ENCODE results near the gene ARL6IP1. TPM values are rescaled to one million over a fixed set of nuclear protein-coding genes. Genes with fewer than 3 reads are reported as not detected.
A peak's percentile ranks its signal among the peaks of the same experiment; 100 is the strongest.

Gene ARL6IP1
- total and polyA plus RNA-seq, 2 of the 13 experiments (the other 11 are each of a cell fraction or from before 2014, with no cell fraction given): 263 to 373 TPM

DNA sequence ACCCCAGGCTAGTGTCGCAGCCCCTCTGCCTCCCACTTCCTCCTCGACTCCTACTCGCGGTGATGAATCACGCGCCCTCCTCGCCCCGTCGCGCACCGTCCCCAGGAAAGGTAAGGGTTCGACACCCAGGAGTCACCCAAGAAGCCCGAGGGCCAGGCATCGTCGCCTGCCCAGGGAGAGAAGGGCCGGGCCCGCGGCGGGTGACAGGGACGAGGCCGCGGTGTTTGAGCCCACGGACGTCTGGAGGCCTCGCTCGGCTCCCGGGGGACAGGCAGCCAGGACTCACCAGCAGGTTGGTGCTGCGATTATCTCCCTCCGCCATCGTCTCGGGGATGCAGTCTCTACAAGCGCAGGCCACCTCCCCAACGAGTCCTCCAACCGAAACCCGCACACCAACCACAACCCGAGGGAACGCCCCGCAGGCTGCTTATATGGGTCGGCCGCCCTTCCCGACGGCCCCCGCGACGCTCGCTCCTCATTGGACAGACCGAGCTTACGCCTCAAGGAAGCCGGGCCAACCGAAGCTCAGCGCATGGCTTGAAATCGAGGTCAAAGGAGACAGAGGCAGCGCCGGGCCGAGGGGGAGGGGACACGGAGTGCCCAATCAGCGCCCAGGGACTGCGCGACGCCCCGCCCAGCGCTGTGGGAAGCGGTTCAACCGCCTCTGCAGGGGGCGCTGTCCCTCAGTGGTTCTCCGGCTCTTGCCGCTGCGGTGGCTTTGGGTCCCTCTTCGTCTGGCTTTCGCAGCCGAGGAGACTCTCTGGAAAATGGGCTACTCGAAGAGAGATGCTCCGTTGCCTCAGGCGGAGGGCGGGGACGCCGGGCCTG, at the start of gene ARL6IP1 (continued):
- TF ChIP-seq SOX6 (IDR thresholded peaks at IDR 0.05) (no peak), SOX6 (CRISPR knock-in tag; IDR thresholded peaks at IDR 0.05) (peak; percentile 87), MXI1 (IDR thresholded peaks at IDR 0.05; ENCODE audit: borderline replicate concordance, low read depth, low read length) (peak; percentile 82; the same call in 1 of the 3 replicates), ZSCAN29 (CRISPR knock-in tag; conservative IDR thresholded peaks at IDR 0.05) (peak; percentile 96), ZNF431 (CRISPR knock-in tag; IDR thresholded peaks at IDR 0.05; ENCODE audit: borderline replicate concordance, low read depth) (peak; percentile 68; the same call in 1 of the 2 replicates), SNAPC5 (CRISPR knock-in tag; IDR thresholded peaks at IDR 0.05; ENCODE audit: borderline replicate concordance) (peak; percentile 98), ZNF143 (CRISPR knock-in tag; IDR thresholded peaks at IDR 0.05) (peak; percentile 98), ZNF121 (CRISPR knock-in tag; IDR thresholded peaks at IDR 0.05) (no peak; the same call in 1 of the 2 replicates), FOXK2 (IDR thresholded peaks at IDR 0.05) (no peak; the same call in 1 of the 2 replicates), TOPORS (CRISPR knock-in tag; IDR thresholded peaks at IDR 0.05) (peak; percentile 100), RNF2 (conservative IDR thresholded peaks at IDR 0.05; ENCODE audit: low read depth) (peak; percentile 89; the same call in 1 of the 2 replicates), NR1H2 (CRISPR knock-in tag; IDR thresholded peaks at IDR 0.05; ENCODE audit: borderline replicate concordance, low read depth) (peak; percentile 94; the same call in 1 of the 2 replicates), ZNF124 (CRISPR knock-in tag; IDR thresholded peaks at IDR 0.05) (peak; percentile 98), SKIL (CRISPR knock-in tag; IDR thresholded peaks at IDR 0.05; ENCODE audit: borderline replicate concordance) (peak; percentile 91), NR2F1 (CRISPR knock-in tag; IDR thresholded peaks at IDR 0.05) (peak in 1 of 2 experiments; percentile 86), ZNF20 (CRISPR knock-in tag; IDR thresholded peaks at IDR 0.05) (0 out of 2 replicates have a peak, but pooled peaks have one; percentile 57)
- TF ChIP-seq, protein P1, sequence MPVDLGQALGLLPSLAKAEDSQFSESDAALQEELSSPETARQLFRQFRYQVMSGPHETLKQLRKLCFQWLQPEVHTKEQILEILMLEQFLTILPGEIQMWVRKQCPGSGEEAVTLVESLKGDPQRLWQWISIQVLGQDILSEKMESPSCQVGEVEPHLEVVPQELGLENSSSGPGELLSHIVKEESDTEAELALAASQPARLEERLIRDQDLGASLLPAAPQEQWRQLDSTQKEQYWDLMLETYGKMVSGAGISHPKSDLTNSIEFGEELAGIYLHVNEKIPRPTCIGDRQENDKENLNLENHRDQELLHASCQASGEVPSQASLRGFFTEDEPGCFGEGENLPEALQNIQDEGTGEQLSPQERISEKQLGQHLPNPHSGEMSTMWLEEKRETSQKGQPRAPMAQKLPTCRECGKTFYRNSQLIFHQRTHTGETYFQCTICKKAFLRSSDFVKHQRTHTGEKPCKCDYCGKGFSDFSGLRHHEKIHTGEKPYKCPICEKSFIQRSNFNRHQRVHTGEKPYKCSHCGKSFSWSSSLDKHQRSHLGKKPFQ (CRISPR knock-in tag; IDR thresholded peaks at IDR 0.05; ENCODE audit: insufficient replicate concordance): peak; percentile 98
- TF ChIP-seq, protein P2, sequence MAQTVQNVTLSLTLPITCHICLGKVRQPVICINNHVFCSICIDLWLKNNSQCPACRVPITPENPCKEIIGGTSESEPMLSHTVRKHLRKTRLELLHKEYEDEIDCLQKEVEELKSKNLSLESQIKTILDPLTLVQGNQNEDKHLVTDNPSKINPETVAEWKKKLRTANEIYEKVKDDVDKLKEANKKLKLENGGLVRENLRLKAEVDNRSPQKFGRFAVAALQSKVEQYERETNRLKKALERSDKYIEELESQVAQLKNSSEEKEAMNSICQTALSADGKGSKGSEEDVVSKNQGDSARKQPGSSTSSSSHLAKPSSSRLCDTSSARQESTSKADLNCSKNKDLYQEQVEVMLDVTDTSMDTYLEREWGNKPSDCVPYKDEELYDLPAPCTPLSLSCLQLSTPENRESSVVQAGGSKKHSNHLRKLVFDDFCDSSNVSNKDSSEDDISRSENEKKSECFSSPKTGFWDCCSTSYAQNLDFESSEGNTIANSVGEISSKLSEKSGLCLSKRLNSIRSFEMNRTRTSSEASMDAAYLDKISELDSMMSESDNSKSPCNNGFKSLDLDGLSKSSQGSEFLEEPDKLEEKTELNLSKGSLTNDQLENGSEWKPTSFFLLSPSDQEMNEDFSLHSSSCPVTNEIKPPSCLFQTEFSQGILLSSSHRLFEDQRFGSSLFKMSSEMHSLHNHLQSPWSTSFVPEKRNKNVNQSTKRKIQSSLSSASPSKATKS (CRISPR knock-in tag; IDR thresholded peaks at IDR 0.05): peak; percentile 99
- TF ChIP-seq, protein P3, sequence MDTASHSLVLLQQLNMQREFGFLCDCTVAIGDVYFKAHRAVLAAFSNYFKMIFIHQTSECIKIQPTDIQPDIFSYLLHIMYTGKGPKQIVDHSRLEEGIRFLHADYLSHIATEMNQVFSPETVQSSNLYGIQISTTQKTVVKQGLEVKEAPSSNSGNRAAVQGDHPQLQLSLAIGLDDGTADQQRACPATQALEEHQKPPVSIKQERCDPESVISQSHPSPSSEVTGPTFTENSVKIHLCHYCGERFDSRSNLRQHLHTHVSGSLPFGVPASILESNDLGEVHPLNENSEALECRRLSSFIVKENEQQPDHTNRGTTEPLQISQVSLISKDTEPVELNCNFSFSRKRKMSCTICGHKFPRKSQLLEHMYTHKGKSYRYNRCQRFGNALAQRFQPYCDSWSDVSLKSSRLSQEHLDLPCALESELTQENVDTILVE (CRISPR knock-in tag; IDR thresholded peaks at IDR 0.05): peak; percentile 96
